IPS-15b (cell line): ENCODE results near the gene ZNF716.

Experiments
- H3K27me3 ChIP-seq: one replicate; pipeline ENCODE4 v1.6.1; 2013; ENCODE audit warnings: low read length; ENCODE audit not compliant: control insufficient read depth, insufficient read depth
- H3K36me3 ChIP-seq: one replicate; pipeline ENCODE4 v1.6.1; 2013; ENCODE audit warnings: low read length; ENCODE audit not compliant: control insufficient read depth, insufficient read depth
- H3K4me1 ChIP-seq: one replicate; pipeline ENCODE4 v1.6.1; 2013; ENCODE audit warnings: mild to moderate bottlenecking, low read length; ENCODE audit not compliant: control insufficient read depth, insufficient read depth
- H3K4me3 ChIP-seq: one replicate; pipeline ENCODE4 v1.5.1; 2013; ENCODE audit warnings: low read depth, low read length
- H3K9ac ChIP-seq: one replicate; pipeline ENCODE4 v1.6.1; 2013; ENCODE audit warnings: low read depth, mild to moderate bottlenecking, low read length
- H3K9me3 ChIP-seq: one replicate; pipeline ENCODE4 v1.6.1; 2013; ENCODE audit warnings: mild to moderate bottlenecking, low read length; ENCODE audit not compliant: control insufficient read depth, insufficient read depth

Gene ZNF716

GRCh38 chr7:57414852-57415251 lies 35.1 kb upstream of the ZNF716 start:
- Histone ChIP-seq H3K4me3 (no peak overlapping the region), H3K27me3 (no peaks in the 10 kb centered on the region), H3K36me3 (no peaks in the 10 kb centered on the region), H3K9me3 (peaks cover 23% of the 10 kb centered on the region), H3K4me1 (no peaks in the 10 kb centered on the region), H3K9ac (no peak overlapping the region)

- Histone ChIP-seq H3K9me3 (peaks cover 19% of the 10 kb centered on the region), H3K9ac (no peak overlapping the region), H3K36me3 (no peaks in the 10 kb centered on the region), H3K27me3 (no peaks in the 10 kb centered on the region), H3K4me3 (no peak overlapping the region), H3K4me1 (no peaks in the 10 kb centered on the region)
Measured at GRCh38 chr7:57415326-57415725, 34.7 kb upstream of the ZNF716 start.

- H3K4me1 ChIP-seq = no peaks in the 10 kb centered on the region
- H3K4me3 ChIP-seq = no peak overlapping the region
- H3K9me3 ChIP-seq = peaks cover 19% of the 10 kb centered on the region
- no peaks in the 10 kb centered on the region for H3K36me3 ChIP-seq
- no peak overlapping the region for H3K9ac ChIP-seq
- H3K27me3 ChIP-seq = no peaks in the 10 kb centered on the region
Measured at GRCh38 chr7:57415730-57416129, 34.2 kb upstream of the ZNF716 start.

- Histone ChIP-seq H3K4me1 (no peaks in the 10 kb centered on the region), H3K9ac (no peak overlapping the region), H3K27me3 (no peaks in the 10 kb centered on the region), H3K4me3 (no peak overlapping the region), H3K9me3 (peaks cover 9% of the 10 kb centered on the region), H3K36me3 (no peaks in the 10 kb centered on the region)
Measured at GRCh38 chr7:57416601-57417358, 33.2 kb upstream of the ZNF716 start.

GRCh38 chr7:57417736-57418135 lies 32.2 kb upstream of the ZNF716 start:
- Histone ChIP-seq H3K27me3 (no peaks in the 10 kb centered on the region), H3K36me3 (no peaks in the 10 kb centered on the region), H3K4me1 (no peaks in the 10 kb centered on the region), H3K9me3 (peaks cover 10% of the 10 kb centered on the region), H3K4me3 (no peak overlapping the region), H3K9ac (no peak overlapping the region)

GRCh38 chr7:57423768-57424167 lies 26.2 kb upstream of the ZNF716 start:
- H3K27me3 ChIP-seq = no peaks in the 10 kb centered on the region
- no peaks in the 10 kb centered on the region for H3K36me3 ChIP-seq
- H3K9me3 ChIP-seq = peaks cover 13% of the 10 kb centered on the region
- no peak overlapping the region for H3K4me3 ChIP-seq
- no peaks in the 10 kb centered on the region for H3K4me1 ChIP-seq
- H3K9ac ChIP-seq = no peak overlapping the region

- Histone ChIP-seq H3K9ac (no peak overlapping the region), H3K36me3 (no peaks in the 10 kb centered on the region), H3K4me3 (no peak overlapping the region), H3K27me3 (no peaks in the 10 kb centered on the region), H3K4me1 (no peaks in the 10 kb centered on the region), H3K9me3 (peaks cover 13% of the 10 kb centered on the region)
Measured at GRCh38 chr7:57424515-57425238, 25.3 kb upstream of the ZNF716 start.

- no peaks in the 10 kb centered on the region for H3K4me1 ChIP-seq
- H3K9ac ChIP-seq = no peak overlapping the region
- H3K36me3 ChIP-seq = no peaks in the 10 kb centered on the region
- no peaks in the 10 kb centered on the region for H3K27me3 ChIP-seq
- peaks cover 13% of the 10 kb centered on the region for H3K9me3 ChIP-seq
- no peak overlapping the region for H3K4me3 ChIP-seq
Measured at GRCh38 chr7:57425239-57425944, 24.6 kb upstream of the ZNF716 start.

GRCh38 chr7:57425969-57426628 lies 23.9 kb upstream of the ZNF716 start:
- no peaks in the 10 kb centered on the region for H3K27me3 ChIP-seq
- H3K9ac ChIP-seq = no peak overlapping the region
- H3K4me1 ChIP-seq = no peaks in the 10 kb centered on the region
- H3K4me3 ChIP-seq = no peak overlapping the region
- H3K36me3 ChIP-seq = no peaks in the 10 kb centered on the region
- peaks cover 13% of the 10 kb centered on the region for H3K9me3 ChIP-seq

- Histone ChIP-seq H3K9me3 (peaks cover 13% of the 10 kb centered on the region), H3K36me3 (no peaks in the 10 kb centered on the region), H3K4me3 (no peak overlapping the region), H3K9ac (no peak overlapping the region), H3K4me1 (no peaks in the 10 kb centered on the region), H3K27me3 (no peaks in the 10 kb centered on the region)
Measured at GRCh38 chr7:57426629-57427003, 23.4 kb upstream of the ZNF716 start.

GRCh38 chr7:57427146-57427545 lies 22.8 kb upstream of the ZNF716 start:
- H3K9ac ChIP-seq = no peak overlapping the region
- peaks cover 11% of the 10 kb centered on the region for H3K9me3 ChIP-seq
- no peaks in the 10 kb centered on the region for H3K27me3 ChIP-seq
- no peaks in the 10 kb centered on the region for H3K4me1 ChIP-seq
- H3K4me3 ChIP-seq = no peak overlapping the region
- H3K36me3 ChIP-seq = no peaks in the 10 kb centered on the region
